GM12801 (cell line): ENCODE results near the gene PTCH2.

ENCODE experiments used
- CTCF ChIP-seq: IDR thresholded peaks from one replicate; pipeline ENCODE4 v1.5.1; 2011; ENCODE audit warnings: control low read depth; ENCODE audit not compliant: insufficient read length; ENCODE audit errors: extremely low read depth

PTCH2 gene

GRCh38 chr1:44812822-44813543 lies 30.1 kb downstream of the PTCH2 start:
- TF ChIP-seq CTCF, result no peak

- TF ChIP-seq CTCF, result no peak
Measured at GRCh38 chr1:44811234-44811633, 31.8 kb downstream of the PTCH2 start.

- no peak for TF ChIP-seq CTCF
Measured at GRCh38 chr1:44810101-44810761, 32.8 kb downstream of the PTCH2 start.

GRCh38 chr1:44808938-44809917 lies 33.8 kb downstream of the PTCH2 start:
- no peak for TF ChIP-seq CTCF

GRCh38 chr1:44808063-44808937 lies 34.8 kb downstream of the PTCH2 start, which contains the start of gene BTBD19:
Gene BTBD19 (plus strand): TSS chr1:44808523. CDS start chr1:44808821, 298 bp downstream.
- TF ChIP-seq CTCF, result no peak

GRCh38 chr1:44807364-44808062 lies 35.5 kb downstream of the PTCH2 start:
- TF ChIP-seq CTCF, result no peak
